HG03460 (cell line): Measurements from ENCODE around the gene ANKRD37.
A peak's percentile ranks its signal among the peaks of the same experiment; 100 is the strongest.
"Not testable (repeated sequence)": the region's sequence is repeated elsewhere in the genome, so short reads cannot be mapped to it uniquely, and the experiment has no call there.

ENCODE experiments used
- ATAC-seq: cut with Tn5 transposase; IDR thresholded peaks from one replicate; pipeline ENCODE4 v1.9.1; 2021; ENCODE audit not compliant: unreplicated experiment

Gene ANKRD37, protein sequence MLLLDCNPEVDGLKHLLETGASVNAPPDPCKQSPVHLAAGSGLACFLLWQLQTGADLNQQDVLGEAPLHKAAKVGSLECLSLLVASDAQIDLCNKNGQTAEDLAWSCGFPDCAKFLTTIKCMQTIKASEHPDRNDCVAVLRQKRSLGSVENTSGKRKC

DNA sequence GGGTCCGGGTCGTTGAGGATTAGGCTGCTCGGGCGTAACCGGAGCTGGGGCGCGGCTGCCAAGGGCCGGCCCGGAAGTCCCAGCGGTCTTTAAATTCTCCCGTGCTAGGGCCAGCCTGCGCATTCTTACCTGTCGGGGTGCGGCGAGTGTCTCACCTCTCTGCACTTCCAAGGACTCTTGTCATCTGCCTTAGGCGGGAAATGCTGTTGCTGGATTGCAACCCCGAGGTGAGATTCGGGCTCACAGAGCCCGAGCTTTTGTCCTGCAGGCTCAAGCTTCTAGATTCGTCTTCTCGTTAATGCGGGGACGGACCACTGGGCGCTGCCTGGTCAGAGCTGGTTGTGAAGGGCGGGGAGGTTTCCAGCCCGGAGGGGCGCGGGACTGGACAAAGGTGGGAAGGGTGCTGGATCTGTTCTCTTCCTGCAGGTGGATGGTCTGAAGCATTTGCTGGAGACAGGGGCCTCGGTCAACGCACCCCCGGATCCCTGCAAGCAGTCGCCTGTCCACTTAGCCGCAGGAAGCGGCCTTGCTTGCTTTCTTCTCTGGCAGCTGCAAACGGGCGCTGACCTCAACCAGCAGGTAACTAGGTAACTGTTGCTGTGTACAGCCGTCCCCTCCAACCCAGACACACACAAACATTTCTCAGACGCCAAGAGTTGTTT lies at the start of gene ANKRD37:
Gene ANKRD37, plus strand, starts transcription at position 118 of the 662 bp plus-strand sequence. Its CDS starts 83 bp downstream, at position 201.
- peak; percentile 1 for ATAC-seq

DNA sequence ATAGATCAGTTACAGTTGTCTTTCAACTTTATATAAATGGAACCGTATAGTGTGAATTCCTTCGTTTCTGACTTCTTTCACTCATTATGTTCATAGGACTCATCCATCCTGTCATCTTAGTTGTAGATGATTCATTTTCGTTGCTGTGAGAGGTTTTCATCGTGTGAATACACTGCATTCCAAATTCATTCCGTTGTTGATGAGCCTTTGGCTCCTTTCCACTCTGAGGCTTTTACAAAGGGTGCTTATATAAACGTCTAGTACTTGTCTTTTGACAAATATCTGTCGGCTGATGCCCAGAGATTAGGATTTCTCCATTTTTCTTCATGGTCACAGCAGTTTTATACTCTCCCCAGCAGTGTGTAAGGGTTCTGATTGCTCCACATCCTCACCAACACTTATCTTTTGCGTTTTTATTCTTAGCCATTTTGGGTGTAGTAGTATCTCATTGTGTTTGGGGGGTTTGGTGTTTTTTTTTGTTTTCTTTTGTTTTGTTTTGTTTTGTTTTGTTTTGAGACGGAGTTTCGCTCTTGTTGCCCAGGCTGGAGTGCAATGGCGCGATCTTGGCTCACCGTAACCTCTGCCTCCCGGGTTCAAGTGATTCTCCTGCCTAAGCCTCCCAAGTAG lies 49.6 kb upstream of the ANKRD37 start:
- no peak for ATAC-seq

DNA sequence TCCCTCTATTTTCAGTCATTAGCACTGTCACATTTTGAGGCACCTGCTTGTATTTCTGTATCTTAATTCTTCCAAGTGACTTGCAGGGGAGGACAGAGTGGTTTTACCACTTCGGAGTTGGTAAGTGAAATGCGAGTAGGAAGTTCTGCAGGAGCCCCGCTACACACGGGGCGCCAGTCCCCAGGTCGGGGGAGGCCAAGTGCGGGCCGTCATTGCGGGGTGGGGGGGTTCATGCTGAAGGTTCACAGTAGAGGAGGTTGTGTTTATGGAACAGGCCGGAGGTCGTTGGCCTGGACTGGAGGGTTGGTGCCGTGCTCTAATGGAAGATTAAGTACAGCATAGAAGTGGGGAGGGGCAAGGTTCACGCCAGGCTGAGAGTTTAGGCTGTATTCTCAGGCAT lies 45.0 kb upstream of the ANKRD37 start:
- no peak for ATAC-seq

DNA sequence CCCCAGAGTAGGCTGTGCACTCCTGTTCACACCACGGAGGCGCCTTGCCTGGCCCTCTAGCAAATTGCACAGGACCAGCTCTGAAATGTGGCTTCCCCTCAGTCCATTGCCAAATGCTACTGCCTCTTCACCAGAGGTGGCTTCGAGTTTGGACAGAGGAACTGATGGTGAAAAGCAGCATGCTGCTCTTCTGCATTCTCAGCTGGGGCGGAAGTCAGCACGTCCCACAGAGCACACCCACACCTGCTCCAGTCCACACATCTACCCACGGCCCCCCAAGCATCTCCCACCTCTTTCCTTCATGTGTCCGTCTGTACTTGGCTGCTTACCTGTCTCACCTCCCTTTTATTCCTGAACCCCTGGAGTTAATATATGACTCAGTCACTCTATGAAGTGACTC lies 44.4 kb upstream of the ANKRD37 start:
- ATAC-seq = no peak

DNA sequence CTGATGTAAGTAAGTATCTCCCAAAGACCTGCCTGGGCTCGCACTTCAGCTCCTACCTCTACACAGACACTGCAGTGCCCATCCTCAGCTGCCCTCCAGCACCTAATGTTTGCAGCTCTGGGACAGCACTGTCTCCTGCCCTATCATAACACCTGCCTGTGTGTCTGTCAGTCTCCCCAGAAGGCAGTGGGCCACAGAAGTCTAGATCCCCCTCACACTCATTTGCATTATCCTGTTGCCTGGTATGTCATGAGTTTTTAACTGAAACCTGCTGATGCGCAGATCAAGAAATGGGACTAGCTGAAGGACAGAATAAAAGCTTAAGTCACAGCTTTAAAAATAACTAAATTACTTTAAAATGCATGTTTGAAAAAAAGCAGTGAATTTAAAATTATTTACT lies 43.9 kb upstream of the ANKRD37 start:
- no peak for ATAC-seq

DNA sequence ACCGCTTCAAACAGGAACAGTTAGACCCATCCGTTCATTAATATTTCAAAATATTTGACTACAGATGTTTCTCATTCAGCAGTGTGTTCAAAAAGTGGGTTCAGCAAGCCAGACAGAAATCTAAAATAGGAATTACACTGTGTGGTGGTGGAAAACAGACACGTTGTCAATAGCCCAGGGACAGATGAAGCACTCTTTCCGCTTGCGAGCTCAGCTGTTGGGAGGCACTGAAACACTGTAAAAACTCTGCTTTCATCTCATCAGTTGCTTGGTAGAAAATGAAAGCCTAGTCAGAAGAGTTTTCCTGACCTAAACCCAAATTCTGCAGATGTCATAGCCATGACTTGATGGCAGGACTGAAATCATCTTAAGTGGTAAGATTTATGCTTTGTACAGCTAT lies 39.4 kb upstream of the ANKRD37 start:
- no peak for ATAC-seq

DNA sequence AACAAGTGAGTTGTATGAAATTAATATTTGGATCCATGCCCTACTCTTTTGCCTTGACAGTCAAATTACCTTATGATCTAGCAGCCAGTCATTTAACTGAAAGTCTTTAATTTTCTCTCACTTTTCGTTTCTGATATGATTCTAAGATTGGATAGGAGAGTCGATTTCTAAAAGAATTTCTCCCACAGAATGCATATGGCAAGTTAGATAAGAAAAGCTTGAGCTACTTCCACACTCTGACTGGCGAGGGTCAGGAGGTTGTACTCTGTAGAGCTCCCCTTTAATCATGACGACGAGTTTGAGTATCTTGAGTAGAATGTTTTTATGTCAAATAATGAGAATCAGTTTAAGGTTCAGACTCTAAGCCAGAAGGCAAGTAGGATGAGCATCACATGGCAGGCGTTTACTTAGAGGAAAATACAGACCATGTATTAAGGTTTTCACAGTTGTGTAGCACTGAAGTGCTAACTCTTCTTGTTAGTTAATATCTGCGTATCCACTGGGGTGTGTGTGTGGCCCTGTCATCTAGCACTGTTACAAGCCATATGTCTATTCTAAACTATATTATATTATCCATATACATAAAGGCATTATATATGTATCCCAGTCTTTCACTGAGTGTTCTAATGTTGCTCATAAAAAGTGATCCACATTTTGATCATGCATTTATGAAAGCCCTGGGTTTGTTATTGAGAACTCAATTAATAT lies 38.8 kb upstream of the ANKRD37 start:
- ATAC-seq = no peak

DNA sequence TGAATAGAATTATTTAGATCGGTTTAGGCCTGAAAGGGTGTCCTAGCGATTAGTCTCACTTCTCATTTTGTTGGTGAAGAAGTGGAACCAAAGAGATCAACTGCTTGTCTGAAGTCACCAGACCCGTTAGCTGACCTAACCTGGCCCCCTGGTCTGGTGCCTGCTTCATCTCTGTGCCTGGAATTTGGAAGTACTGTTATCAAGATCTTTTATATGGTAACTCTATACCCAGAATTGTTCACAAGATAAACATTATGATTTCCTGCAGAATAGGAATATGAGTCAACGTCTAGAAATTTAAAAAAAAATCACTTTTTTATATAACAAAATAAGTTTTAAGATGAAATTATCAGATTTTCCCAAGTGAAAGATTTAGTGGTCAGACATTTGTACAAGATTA lies 38.1 kb upstream of the ANKRD37 start:
- no peak for ATAC-seq

DNA sequence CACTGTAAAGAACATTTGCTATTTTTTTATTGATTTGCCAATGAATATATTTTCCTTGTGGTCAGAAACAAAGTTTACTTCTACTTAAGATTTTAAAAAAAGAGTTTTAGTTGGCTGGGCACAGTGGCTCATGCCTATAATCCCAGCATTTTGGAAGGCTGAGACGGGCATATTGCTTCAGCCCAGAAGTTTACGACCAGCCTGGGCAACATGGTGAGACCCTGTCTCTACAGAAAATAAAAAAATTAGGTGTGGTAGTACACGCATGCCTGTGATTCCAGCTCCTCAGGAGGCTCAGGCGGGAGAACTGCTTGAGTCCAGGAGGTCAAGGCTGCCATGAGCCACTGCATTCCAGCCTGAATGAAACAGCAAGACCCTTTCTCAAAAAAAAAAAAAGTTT lies 37.7 kb upstream of the ANKRD37 start:
- no peak for ATAC-seq

DNA sequence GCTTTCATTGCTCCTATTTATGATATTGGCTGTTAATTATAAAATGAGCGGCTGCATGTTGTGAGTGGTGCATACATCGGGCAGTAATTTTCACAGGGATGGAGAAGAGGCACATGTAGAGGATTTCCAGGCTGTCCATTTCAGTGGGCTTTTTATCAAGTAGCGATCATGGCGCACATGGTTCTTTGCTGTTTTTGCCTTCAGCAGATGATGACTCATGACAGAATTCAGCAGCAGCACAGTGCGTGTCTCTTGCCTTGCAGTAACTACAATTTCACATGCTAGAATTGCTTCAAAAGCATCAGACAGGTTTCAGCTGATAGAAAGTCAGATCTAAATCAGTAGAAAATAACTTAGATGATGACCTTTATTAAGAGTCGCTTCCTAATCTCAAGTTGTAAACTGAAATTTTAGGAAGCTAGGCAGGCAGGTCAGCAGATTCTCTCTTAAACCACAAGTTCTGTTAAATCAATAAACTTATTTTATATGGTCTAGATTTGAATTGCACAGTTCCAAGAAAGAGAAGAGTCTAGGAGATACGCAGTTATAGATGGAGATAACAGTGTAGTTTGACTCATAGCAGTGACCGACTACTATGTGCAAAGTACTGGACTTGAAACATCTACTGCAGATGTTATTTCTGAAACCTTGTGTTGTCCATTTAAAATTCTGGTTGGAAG lies 36.7 kb upstream of the ANKRD37 start:
- ATAC-seq = no peak

DNA sequence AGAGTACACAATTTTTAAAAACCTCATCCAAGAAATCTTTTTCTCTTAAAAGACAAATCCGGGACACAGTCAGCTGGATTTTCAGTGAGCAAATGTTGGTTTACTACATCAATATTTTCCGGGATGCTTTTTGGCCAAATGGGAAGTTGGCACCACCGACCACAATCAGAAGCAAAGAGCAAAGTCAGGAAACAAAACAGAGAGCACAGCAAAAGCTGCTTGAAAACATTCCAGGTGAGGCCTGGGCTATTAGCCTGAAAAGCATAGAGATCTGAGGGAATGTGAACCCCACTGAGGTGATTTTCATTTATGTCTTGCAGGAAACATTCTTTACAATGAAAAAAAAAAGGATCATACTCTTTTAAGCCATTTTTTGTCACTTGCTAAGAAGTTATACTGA lies 34.8 kb upstream of the ANKRD37 start:
- no peak for ATAC-seq

DNA sequence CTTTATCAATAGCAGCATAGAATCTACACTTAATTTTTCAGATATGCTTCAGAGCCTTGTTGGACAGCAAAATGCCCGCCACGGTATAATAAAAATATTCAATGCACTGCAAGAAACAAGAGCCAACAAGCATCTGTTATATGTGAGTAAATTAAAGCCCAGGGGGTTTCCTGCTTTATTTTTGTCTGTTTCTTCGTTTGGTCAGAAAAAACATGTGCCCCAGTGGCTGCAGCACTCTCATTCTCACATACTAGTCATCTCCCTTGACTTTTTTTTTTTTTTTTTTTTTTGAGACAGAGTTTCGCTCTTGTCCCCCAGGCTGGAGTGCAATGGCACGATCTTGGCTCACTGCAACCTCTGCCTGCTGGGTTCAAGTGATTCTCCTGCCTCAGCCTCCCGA lies 34.1 kb upstream of the ANKRD37 start:
- ATAC-seq = not testable (repeated sequence)

DNA sequence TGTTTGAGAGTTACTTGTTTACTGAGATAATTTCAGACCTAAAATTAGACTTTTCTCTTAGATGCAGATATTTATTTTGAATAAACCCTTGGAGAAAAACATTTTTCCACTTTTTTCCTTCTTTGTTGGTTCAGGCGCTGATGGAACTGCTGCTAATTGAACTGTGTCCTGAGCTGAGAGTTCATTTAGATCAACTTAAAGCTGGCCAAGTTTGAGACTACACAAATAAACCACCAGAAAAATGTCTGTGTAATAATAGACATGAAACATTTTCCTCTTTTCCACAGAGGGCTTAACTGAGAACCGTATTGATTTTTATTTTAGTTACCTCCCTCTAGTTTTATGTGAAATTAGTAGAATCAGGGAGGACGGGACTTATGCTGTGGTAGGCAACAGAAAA lies 33.4 kb upstream of the ANKRD37 start:
- no peak for ATAC-seq

DNA sequence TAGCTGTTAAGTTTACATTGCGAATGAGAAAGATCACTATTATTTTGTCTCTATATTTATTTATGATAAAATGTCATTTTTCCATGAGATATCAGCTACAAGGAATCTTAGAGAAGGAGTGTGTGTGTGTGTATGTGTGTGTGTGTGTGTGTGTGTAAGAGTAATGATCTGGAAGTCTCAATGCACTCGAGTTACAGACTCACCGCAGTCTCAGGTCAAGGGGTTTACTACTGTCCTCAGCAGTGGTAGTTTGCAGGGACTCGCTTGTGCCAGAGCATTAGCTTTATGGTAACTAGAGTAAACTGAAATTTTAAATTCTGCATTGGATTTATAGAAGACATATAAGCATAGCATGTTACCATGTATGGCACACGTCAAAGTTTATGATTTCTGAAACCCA lies 31.8 kb upstream of the ANKRD37 start:
- ATAC-seq = no peak

DNA sequence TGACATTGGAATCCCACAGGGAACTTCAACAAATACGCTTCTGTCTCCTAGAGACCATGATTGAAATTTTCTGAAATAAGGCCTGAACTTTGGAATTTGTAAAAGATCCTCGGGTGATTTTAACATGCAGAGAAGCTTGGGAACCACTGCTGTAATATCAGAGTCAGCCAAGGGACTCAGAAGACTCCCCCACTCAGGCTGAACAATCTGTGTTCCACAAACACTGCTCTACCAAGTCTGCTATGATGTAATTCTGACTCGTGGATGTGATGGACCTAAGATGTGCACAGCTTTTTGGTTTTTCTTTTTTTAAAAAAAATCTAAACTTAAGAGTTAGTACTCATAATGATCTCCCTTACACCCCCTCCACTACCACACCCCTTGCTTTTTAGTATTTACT lies 26.9 kb upstream of the ANKRD37 start:
- no peak for ATAC-seq

DNA sequence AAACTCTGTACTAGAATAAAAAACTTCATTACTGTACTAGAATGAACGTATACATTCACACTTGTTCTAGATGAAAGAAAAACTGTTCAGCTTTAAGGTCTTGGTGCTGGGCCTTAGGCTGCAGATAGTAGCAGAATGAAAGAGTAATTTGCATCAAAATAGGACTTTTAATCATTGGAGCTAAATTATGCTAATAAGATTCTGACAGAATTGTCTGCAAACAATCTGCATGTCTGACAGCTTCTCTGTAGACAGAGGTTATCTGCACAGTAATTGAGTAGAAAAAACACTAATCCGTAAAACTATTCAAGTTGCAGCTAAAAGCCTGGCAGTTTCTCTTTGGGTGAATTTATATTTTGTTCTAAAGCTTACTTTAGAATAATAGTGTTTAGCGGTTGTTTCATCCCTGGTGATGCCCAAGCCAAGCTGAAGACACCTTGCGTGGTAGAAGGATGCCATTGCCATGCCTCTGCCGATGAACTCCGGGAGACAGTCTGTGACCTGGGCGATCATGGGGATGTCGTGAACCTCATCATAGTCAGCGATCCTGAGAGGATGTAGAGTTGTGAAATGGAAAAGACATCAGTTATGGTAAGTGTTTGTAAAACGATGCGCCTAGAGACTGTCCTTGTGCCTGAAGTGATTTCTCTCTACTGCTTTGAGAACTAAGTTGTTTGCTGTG lies 26.2 kb upstream of the ANKRD37 start:
- ATAC-seq = no peak

DNA sequence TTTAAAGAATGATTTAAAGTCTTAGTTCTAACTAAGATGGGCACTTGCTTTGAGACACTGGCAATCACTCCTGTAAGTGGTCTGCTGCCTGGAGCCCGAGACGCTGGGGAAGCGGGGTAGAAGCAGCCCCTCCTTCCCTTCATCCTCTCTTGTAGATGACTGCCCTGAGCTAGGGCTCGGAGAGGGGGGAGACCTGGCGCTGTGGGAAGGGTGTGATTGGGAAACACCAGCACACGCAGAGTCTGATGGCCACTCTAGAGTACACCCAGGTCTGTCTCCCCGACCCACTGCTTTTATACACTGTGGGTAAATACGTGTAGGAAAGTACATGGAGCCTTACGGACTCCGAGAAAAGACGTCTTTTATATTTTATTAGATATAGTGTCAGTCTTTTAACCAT lies 24.9 kb upstream of the ANKRD37 start:
- ATAC-seq = no peak

DNA sequence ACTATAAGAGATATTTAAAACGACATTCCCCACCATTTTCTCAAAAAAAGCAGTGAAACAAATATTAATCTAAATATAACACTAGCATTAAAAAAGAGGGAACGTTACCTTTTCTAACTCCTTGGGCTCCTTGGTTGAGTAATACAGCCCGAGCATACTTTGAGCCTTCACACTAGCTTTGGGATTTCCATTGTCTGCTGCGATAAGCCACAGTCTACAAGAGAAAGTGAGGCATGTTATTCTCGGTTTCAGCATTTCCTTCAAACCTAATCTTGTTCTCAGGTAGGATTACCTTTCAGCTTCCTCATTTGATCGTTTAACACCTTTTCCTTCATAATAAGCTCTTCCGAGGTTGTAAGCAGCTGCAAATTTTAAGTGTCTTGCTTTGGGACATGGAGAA lies 22.6 kb upstream of the ANKRD37 start:
- ATAC-seq = no peak

DNA sequence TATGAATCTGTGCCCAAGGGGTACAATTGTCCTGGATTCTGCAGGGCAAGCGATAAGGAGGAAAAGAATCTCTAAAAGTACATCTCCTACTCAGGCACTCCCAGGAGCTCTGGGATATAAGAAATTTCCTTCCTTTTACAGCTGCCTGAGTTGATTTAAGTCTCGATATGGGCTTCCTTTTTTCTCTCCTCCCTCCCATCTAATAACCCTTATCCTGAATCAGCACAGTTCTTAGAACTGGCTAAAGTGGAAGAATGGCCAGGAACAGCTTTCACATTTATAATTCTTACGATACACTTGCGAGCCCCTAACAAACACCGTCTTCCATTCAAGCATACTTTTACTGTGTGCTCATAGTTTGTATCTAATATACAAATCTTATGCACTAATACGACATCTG lies 22.1 kb upstream of the ANKRD37 start:
- ATAC-seq = no peak

DNA sequence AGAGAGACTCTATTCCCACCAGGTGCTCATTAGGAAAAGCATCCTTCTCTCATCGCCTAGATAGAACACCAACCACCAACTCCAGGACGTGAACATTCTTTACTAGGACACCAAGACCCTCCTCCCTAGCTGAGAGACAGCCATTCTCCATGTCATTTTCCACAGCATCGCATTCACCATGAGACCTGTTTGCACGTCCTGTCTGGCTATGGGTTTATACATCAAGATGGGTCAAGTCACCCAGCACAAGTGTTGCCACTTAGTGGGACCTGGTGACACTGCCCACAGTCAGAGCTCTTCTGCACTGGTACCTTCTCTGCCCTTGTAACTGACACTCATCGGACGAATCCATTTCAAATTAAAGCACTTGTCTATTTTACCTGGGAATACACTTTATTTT lies 18.4 kb upstream of the ANKRD37 start:
- ATAC-seq = no peak
